Renal pelvis (tissue), 4 donors: ENCODE results near the gene STK32B. TPM values are rescaled to one million over a fixed set of nuclear protein-coding genes. Genes with fewer than 3 reads are reported as not detected.
"Not testable (repeated sequence)": the region's sequence is repeated elsewhere in the genome, so short reads cannot be mapped to it uniquely, and the experiment has no call there.

ENCODE experiments used
- DNase-seq: peaks from one replicate; pipeline ENCODE4 v3.0.0-alpha.2; 2013
- polyA plus RNA-seq, 3 donors: library from polyadenylated mRNA; unstranded; fragments of 120-200 nt; gene quantifications; one replicate each; pipeline ENCODE4 v1.2.1, GENCODE V29; 2013; ENCODE audit not compliant: insufficient read length in 3 of 3

The STK32B gene
- polyA plus RNA-seq, 3 donors, result 7.2 to 10.6 (median 8.4) TPM

DNA sequence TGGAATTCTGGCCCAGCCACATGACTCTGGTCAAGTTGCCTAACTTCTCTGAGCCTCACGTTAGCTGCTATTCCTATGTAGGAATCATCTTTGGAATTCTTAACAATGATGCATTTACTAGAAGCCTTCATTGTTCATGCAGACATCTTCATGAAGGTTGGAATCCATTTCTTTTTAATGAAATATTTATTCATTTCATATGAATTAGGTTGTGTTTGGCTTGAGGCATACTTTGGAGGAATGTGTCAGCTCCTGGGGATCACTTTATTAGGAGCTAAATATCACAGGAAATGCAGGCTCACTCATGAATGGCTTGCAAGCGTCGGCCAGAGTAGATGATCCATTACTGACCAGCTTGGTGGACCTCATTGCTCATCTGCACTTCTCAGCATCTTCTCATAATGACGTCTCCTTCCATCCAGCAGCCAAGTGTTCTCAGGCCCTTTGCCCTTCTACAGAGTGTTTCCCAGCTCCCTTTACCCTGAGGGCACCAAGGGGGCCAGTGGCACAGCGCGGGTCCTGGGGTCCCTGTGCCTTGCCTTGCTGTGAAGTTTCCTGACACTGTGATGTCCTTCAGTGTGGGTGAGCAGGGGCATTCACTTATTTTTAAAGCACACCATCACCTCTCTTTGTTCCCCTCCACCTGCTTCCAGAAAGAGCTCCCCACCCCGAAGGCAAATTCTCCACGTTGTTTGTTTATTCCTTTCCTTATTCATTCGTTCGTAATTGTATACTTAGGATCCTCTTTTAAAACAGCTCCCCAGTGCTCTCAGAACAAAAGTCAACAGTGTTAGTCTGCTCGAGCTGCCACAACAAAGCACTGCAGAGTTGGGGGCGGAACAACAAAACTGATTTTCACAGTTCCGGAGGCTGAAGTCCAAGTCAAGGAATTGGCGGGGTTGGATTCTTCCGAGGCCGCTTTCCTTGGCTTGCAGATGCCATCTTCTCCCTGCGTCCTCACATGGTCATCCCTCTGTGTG is 106.8 kb downstream of the STK32B start:
- DNase-seq, result no peak

DNA sequence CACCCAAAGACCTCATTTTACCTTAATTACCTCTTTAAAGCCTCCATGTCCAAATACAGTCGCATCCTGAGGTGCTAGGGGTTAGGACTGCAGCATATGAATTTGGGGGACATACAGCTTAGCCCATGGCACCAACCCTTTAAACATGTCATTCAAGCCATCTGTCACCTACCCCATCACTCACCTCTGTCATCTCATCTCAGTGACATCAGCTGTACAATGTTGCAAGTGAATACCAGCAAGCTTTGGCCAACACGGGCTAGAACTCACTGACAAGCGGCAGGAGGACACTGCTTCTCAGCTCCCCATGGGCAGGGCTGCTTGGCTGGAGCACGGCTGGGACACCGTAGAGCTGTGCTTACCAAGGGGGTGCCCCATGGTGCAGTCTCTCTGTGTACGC is 107.5 kb downstream of the STK32B start:
- DNase-seq, result no peak

DNA sequence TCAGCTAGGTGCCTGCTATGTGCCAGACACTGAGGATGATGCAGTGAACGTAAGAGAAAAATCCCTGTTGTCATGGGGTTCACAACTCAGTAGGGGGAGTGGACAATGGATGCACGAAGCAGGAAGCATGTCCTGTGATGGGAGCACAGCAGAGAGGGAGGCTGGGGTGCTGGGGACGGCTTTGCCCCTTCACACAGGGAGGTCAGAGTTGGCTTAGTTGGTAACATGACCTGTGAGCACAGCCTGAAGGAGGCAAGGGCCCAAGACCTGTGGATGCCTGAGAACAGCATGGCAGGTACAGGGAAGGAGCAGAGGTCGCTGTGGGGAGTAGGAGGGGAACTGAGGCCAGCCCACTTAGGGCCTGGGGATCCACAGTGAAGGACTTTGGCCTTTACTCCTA is 109.4 kb downstream of the STK32B start:
- DNase-seq, result no peak

DNA sequence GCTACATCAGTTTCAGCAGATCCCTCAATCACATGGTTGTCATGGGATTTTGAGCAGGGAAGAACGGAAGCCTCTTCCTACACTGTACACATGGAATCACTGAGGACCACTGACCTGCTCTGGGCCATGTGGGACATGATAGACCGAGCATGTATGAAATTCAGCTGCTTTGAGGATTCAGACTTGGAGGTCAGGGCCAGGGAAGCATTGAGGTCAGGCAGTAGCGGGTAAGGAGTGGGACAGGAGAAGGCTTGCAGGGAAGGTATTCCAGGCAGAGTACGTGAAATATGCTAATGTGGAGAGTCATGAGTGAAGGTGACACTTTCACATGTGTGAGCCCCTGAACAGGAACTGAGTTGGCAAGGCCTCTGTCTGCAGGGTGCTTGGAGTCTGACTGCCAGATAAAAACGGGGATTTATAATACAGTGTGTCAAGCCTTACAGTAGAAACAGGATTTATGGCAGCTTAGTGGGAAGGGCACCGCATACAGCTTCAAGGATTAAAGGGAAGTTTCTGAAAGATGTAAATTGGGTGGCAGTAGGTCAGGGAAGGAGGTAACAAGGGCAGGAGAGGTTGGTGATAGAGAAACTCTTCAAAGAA is 111.7 kb downstream of the STK32B start:
- no peak for DNase-seq

DNA sequence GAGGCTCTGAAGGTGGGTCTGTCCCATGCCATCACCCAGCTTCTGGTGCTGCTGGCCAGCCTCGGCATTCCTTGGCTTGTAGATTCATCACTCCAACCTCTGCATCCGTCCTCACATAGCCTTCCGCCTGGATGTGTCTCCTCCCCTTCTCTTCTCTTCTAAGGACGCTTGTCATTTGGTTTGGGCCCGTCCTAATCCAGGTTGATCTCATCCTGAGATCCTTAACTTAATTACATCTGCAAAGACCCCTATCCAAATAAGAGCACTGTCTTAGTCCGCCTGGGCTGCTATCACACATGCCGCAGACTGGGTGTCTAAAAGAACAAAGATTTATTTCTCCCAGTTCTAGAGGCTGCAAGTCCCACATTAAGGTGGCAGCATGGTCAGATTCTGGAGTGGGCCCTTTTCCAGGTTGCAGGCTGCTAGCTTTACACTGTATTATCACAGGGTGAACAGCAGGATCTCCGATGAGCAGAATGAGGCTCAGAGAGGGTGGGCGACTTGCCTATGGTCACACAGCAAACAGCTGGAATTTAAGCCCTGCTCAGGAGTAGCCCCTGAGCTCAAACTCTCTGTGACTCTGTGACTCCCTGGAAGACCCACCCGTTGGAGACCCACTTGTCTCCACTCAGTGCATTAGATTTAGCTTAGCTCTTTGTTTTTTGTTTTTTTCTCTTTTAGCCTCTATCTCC is 113.1 kb downstream of the STK32B start:
- no peak for DNase-seq

DNA sequence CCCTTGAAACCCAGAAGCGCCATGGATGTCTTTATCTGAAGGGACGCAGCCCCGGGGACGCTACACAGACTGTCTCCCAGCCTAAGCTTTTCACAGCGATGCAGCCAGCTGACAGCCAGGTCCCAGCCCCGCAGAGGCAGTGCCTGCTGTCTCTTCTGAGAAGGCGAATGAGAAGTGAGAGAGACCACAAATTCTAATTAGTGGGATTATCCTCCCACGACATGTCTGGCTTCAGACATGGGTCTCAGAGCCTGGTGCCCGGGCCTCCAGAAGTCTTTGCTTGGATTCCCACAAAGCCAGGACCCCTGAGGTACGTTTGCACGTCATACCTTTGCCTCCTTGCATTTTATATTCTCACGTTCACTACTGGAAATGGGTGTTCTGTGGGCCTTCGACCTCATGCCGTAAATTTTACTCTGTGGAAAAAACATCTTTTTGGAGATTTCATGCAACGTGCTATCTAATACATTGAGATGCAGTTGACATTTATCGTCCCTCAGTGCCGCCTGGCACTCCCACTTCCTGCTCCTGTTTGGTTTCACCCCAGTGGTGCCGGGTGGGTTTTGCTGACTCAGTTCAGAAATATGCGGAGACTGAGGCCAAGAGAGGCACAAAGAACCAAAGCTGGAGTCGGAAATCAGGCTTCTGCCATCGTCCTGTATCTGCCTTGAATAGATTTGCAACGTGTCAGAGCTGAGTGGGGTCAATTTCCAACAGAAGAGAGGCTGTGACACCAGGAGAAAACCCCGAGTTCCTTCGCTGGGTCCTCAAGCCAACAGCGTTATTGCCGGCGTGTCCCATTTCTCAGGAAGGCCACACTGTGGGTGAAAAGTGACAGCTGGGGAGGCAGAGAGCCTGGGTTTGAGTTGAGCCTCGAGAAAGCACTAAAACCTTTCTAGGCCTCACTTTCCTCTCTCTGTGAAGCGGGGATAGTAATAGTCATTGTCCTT is 114.4 kb downstream of the STK32B start:
- no peak for DNase-seq

DNA sequence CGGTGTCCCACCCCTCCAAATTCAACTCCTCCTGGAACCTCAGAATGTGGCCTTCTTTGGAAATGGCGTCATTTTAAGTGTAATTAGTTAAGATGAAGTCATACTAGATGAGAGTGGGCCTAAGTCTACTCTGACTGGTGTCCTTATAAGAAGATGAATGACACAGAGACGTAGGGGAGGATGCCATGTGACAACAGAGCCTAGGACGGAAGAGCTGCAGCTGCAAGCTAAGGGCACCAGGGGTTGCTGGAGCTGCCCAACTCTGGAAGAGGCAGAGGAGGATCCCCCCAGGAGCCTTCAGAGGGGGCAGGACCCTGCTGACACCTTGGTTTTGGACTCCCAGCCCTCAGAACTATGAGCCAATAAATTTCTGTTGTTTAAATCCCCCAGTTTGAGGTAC is 115.1 kb downstream of the STK32B start:
- no peak for DNase-seq

DNA sequence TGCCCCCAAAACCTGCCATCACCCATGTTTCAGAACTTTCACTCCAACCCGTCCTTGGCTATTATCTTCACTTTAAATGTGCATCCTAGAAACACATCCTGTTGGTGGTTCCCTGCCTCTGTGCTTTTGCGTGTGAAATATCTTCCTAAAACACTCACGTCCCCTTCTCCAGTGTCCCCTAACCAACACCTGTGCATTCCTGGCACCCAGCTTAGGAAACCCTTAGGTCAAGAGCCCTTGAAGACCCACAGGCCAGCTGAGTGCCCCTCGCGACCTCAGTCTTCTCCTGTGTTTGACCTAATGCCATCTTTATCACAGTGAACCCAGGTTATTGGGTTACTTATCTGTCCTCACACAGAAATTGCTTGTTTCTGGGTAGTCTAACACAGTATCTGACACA is 117.6 kb downstream of the STK32B start:
- no peak for DNase-seq

DNA sequence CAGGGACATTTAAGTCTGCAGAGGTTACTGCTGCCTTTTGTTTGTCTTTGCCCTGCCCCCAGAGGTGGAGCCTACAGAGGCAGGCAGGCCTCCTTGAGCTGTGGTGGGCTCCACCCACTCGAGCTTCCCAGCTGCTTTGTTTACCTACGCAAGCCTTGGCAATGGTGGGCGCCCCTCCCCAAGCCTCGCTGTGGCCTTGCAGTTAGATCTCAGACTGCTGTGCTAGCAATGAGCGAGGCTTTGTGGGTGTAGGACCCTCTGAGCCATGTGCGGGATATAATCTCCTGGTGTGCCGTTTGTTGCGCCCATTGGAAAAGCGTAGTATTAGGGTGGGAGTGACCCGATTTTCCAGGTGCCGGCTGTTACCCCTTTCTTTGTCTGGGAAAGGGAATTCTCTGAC is 124.6 kb downstream of the STK32B start:
- DNase-seq, result not testable (repeated sequence)

DNA sequence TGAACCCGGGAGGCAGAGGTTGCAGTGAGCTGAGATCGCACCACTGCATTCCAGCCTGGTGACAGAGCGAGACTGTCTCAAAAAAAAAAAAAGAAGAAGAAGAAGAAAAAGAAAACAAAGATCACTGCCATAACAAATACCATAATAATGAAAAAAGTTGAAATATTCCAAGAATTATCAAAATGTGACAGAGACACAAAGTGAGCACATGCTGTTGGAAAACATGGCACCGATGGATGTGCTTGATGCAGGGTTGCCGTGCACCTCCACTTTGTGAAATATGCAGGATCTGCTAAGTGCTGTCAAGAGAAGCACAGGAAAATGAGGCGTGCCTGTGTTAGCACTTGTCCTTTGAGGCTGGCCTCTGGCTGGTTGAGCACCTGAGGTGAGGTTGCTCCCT is 133.3 kb downstream of the STK32B start:
- DNase-seq, result no peak

DNA sequence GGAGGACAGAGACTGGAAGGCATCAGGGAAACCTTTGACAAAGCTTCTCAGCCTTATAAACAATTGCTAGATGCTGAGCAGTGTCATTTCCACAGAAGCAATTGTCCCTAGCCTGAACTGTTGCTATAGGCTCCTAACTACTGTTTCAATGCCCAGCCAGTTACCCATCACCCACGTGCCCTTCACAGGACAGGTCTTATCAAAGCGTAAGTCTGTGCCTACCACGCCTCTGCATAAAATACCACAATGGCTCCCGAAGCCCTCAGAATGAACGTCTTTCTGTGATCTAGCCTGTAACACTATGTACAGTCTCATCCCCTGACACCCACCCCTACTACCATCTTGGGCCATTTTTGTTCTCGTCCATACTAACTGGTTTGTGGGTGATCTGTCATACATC is 134.3 kb downstream of the STK32B start:
- DNase-seq, result no peak

DNA sequence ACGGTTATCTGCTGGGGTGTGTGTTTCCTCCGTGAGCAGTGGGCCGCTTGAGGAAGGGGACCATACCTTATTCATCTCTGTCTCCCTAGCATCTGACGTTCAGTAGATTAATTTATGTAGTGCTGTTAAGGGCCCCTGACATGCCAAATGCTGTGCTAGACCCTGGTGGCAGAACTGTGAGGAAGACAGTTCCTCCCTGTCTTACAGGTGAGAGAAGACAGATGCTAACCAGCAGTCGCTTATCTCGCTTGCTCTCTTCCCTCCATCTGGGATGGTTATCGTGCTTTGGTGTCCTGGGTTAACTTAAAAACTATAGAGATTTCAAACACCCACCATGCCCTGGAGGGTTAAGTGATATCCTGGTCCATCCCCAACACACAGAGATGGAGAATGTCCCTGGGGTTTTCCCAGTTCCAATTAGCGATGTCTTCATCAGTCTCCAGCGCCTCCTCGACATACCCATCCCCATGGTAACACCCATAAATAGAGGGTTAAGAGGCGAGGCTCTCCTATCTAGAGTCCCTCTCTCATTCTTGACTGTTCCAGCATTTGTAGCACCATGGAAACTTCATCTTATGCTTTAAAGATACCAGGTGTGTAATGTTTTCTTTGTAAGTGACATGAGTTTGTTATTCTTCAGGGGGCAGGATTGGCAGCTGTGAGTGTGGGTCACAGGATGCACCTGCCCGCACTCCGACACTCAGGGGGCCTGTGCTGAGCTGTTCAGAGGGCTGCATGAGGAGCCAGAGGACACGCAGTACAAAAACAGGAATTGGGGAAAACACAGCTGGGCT is 135.2 kb downstream of the STK32B start:
- no peak for DNase-seq

DNA sequence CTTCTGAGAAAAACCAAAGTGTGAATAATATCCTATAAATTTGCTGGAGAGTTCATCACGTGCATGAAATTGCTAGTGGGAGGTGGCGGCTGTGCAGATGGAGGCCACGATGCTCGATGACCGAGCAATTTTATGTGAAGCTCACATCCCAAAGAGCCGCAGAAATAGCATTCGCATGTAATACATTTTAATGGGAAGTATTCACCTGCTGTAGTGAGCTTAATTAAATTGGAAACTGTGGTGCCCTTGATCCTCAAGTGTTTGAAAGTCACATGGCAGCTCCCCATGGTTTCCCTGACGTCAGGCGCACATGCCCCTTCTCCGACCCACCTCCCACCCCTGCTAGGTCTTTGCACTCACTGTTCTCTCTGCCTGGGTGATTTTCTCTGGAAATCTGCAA is 136.8 kb downstream of the STK32B start:
- DNase-seq, result no peak

DNA sequence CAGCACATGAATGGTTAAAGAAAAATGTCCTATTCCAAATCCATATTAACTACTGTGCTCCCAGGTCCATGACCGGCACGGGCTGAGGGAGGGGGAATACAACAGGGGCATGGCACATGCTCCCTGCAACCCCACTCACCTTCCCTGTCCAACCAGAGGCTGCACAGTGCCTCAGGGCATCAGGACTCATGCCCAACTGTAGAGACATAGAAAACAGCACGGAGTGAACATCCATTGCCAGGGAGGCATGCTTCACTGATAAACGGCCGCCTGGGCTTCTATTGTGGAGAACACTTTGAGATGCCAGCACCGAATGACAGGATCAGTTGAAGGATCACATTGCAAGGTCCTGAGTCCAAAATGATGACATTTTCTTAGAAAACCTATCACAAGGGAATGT is 140.6 kb downstream of the STK32B start:
- no peak for DNase-seq

DNA sequence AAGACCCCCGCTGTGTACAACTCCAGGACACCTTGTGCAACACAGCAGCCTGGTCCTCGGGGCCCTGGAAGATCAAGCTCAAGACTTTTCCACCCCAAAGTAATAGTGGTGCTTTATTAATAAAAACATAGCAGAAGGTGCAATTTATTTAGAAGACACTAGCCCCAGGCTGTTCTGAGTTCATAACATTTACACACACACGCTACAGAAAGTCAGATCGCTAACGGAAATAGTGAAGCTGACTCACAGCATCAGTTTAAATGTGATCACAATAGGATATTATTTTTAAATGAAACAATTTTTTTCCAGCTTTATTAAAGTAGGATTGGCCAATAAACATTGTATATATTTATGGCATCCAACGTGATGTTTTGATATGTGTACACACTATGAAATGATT is 141.0 kb downstream of the STK32B start:
- DNase-seq, result no peak

DNA sequence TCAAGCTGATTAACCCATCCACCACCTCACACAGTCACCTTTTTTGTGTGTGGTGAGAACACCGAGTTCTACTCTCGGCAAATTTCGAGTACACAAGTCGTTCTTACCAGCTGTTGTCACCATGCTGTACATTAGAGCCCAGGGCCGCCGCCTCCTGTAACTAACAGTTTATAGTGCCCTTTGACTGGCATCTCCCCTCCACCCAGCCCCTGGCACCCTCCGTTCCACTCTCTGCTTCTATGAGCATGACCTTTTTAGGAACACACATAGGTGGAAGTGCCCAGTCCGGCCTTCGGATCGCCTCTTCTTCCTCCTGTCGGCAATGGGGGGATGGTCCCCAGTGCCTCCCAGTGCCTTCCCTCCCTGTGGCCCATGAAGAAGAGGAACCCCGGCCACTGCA is 141.4 kb downstream of the STK32B start:
- DNase-seq, result no peak

DNA sequence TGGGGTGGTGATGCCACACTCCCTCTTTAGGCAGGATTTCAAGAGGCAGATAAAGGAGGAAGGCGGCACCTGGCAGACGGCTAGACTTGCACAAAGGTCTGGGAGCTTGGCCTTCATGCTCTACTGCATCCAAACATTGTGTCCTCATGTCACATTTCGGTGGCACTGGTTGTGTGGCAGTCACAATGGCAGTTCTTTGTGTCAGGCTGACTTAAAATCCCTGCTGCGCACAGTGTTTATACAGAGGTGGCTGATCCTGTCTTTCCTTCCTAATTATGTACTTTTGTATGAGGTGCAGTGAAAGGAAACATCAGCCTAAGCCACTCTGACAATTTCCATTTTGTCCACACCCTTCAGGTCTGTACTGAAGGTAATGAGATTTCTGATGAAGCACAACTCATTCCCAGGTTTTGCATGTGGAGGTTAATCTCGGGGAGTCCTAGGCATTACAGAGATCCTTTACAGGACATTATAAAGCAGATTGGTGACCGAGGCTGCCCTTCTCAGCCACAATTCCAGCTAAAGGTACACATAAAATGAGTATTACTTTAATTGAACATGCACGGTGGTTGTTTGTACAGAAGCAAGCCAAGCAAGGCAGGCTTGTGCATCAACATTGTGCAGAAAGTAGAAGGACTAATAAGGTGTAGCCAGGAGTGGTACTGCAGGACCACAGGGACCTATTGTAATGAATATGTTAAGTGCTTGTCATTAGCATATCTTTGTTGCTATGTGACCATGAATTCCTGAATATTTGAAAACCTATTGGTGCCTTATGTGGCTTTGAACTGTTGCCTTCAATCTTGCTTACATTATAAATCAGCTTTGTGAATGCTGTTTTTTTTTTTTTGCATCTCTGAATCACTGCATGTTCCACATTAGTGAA is 147.6 kb downstream of the STK32B start:
- DNase-seq, result no peak

DNA sequence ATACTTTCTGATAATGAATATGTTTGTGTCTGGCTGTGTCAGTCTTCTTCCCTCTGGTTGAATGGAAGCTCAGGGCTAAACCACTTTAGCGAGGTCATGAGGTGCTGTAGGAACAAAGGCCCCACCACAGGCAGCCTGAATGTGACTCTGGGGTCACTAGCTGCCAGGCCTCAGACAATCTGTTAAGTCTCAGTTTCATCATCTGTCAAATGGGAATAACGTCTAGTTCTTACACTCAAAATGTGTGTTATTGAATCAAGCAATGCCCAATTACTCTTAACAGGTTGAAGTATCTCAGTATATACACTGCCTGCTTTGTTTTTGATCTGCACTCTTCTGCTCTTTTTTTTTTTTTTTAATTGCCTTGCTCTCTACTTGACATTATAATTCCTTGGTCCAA is 148.6 kb downstream of the STK32B start:
- DNase-seq, result no peak

DNA sequence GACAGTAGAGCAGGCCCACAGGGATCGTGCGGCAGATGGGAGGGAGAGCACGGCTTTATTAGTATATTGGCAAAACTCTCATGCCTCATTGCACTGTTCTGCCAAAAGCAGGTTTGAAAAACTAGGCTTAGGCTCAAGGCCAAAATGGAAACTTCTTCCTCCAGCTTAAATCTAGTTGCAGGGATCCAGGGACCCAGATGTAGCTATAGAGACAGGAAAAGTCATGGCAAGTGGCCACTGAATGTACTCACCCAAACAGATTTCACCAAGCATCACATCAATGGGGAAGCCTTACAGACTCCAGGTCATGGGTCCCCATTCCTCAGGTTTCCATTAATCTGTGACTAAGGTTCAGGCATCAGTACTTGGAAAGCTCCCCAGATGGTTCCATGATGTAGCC is 149.2 kb downstream of the STK32B start:
- DNase-seq, result no peak
